Activated T-helper 1 cell treated with anti-CD3 and anti-CD28 coated beads, Interleukin-12 subunit alpha, Interleukin-12 subunit beta, Interleukin-2, Interleukin-4 antibody, amounts not matched to agents 30 ng/mL and 10 ng/mL and 1 ng/mL, durations not matched to agents 14 hours and 24 hours and 36 hours (primary cell): ENCODE results near the gene SELENOS. TPM values are rescaled to one million over a fixed set of nuclear protein-coding genes. Genes with fewer than 3 reads are reported as not detected.

Experiments used
- DNase-seq: peaks from one replicate; pipeline ENCODE4 v3.0.0; 2021; ENCODE audit warnings: low spot score
- H3K27ac Mint-ChIP-seq: one replicate; pipeline ENCODE4 v1.8.0; 2021; ENCODE audit warnings: mild to moderate bottlenecking, mixed read lengths
- H3K27me3 Mint-ChIP-seq: one replicate; pipeline ENCODE4 v1.8.0; 2022; ENCODE audit warnings: mild to moderate bottlenecking, moderate library complexity, mixed read lengths; ENCODE audit not compliant: insufficient read depth
- H3K36me3 Mint-ChIP-seq: one replicate; pipeline ENCODE4 v1.8.0; 2021; ENCODE audit warnings: low read depth, mixed read lengths
- H3K4me1 Mint-ChIP-seq: one replicate; pipeline ENCODE4 v1.8.0; 2021; ENCODE audit warnings: low read depth, mixed read lengths
- H3K4me3 Mint-ChIP-seq: one replicate; pipeline ENCODE4 v1.8.0; 2021; ENCODE audit warnings: mild to moderate bottlenecking, moderate library complexity, mixed read lengths
- H3K9me3 Mint-ChIP-seq: one replicate; pipeline ENCODE4 v1.8.0; 2021; ENCODE audit warnings: mixed read lengths
- intact Hi-C: fragments of 100-400 bp; cut with micrococcal nuclease; formaldehyde crosslinking; loops from one replicate; pipeline ENCODE4 v1.15.1; 2024
- total RNA-seq: library from RNA; stranded (reverse); gene quantifications from 2 replicates; pipeline ENCODE4 v1.2.3, GENCODE V29; 2022

SELENOS gene
- total RNA-seq, 1 donor from 2014 or later, result 47.4 TPM

- DNase-seq, result no peak
- Mint-ChIP-seq H3K27me3 (peaks cover 4% of the 10 kb centered on the region), H3K36me3 (peaks cover 2% of the 10 kb centered on the region), H3K9me3 (peaks cover 3% of the 10 kb centered on the region), H3K27ac (no peak overlapping the region), H3K4me1 (peaks cover 13% of the 10 kb centered on the region), H3K4me3 (no peak overlapping the region)
- intact Hi-C loops, result no loop called here
These were observed 41.0 kb upstream of the SELENOS start for GRCh38 chr15:101318147-101318819.

- intact Hi-C loops, result no loop called here
- peaks cover 3% of the 10 kb centered on the region for H3K9me3 Mint-ChIP-seq
- H3K27me3 Mint-ChIP-seq, result peaks cover 4% of the 10 kb centered on the region
- peaks cover 13% of the 10 kb centered on the region for H3K4me1 Mint-ChIP-seq
- H3K36me3 Mint-ChIP-seq, result peaks cover 2% of the 10 kb centered on the region
- no peak for DNase-seq
- H3K4me3 Mint-ChIP-seq, result no peak overlapping the region
- peak overlapping the region; percentile 29 for H3K27ac Mint-ChIP-seq
These were observed 40.1 kb upstream of the SELENOS start for GRCh38 chr15:101317336-101317872.

- Mint-ChIP-seq H3K4me3 (no peak overlapping the region), H3K9me3 (peaks cover 3% of the 10 kb centered on the region)
- no peak for DNase-seq
These were observed 39.2 kb upstream of the SELENOS start for GRCh38 chr15:101316529-101316928.

GRCh38 chr15:101315736-101316135 lies 38.5 kb upstream of the SELENOS start:
- intact Hi-C loops, result no loop called here
- Mint-ChIP-seq H3K27me3 (peaks cover 4% of the 10 kb centered on the region), H3K4me1 (peaks cover 7% of the 10 kb centered on the region), H3K4me3 (no peak overlapping the region), H3K27ac (no peak overlapping the region), H3K9me3 (peaks cover 3% of the 10 kb centered on the region), H3K36me3 (peaks cover 2% of the 10 kb centered on the region)
- DNase-seq, result no peak

More at GRCh38 chr15:101316529-101316928, 39.2 kb upstream of the SELENOS start:
- Mint-ChIP-seq H3K36me3 (peaks cover 2% of the 10 kb centered on the region), H3K4me1 (peaks cover 13% of the 10 kb centered on the region), H3K27ac (no peak overlapping the region), H3K27me3 (peaks cover 4% of the 10 kb centered on the region)
- intact Hi-C loops, result no loop called here

GRCh38 chr15:101314336-101315125 lies 37.2 kb upstream of the SELENOS start:
- H3K27me3 Mint-ChIP-seq, result peaks cover 4% of the 10 kb centered on the region
- H3K4me1 Mint-ChIP-seq, result no peaks in the 10 kb centered on the region
- H3K9me3 Mint-ChIP-seq, result no peaks in the 10 kb centered on the region
- DNase-seq, result no peak
- H3K27ac Mint-ChIP-seq, result no peak overlapping the region
- H3K4me3 Mint-ChIP-seq, result no peak overlapping the region
- no peaks in the 10 kb centered on the region for H3K36me3 Mint-ChIP-seq
- intact Hi-C loops, result no loop called here

- no peak overlapping the region for H3K27ac Mint-ChIP-seq
- no peaks in the 10 kb centered on the region for H3K27me3 Mint-ChIP-seq
- H3K9me3 Mint-ChIP-seq, result no peaks in the 10 kb centered on the region
- intact Hi-C loops, result no loop called here
- H3K4me1 Mint-ChIP-seq, result no peaks in the 10 kb centered on the region
- DNase-seq, result no peak
- H3K4me3 Mint-ChIP-seq, result no peak overlapping the region
- H3K36me3 Mint-ChIP-seq, result no peaks in the 10 kb centered on the region
These were observed 35.9 kb upstream of the SELENOS start for GRCh38 chr15:101313041-101313761.

- no peak overlapping the region for H3K27ac Mint-ChIP-seq
- no peaks in the 10 kb centered on the region for H3K36me3 Mint-ChIP-seq
- intact Hi-C loops, result no loop called here
- no peaks in the 10 kb centered on the region for H3K9me3 Mint-ChIP-seq
- DNase-seq, result no peak
- no peaks in the 10 kb centered on the region for H3K4me1 Mint-ChIP-seq
- H3K27me3 Mint-ChIP-seq, result no peaks in the 10 kb centered on the region
- H3K4me3 Mint-ChIP-seq, result no peak overlapping the region
These were observed 33.2 kb upstream of the SELENOS start for GRCh38 chr15:101310508-101310907.

- H3K4me3 Mint-ChIP-seq, result no peak overlapping the region
- no peaks in the 10 kb centered on the region for H3K27me3 Mint-ChIP-seq
- no peak overlapping the region for H3K27ac Mint-ChIP-seq
- no peaks in the 10 kb centered on the region for H3K9me3 Mint-ChIP-seq
- intact Hi-C loops, result no loop called here
- no peak for DNase-seq
- H3K4me1 Mint-ChIP-seq, result no peaks in the 10 kb centered on the region
- H3K36me3 Mint-ChIP-seq, result no peaks in the 10 kb centered on the region
These were observed 32.8 kb upstream of the SELENOS start for GRCh38 chr15:101310161-101310480.

- intact Hi-C loops, result no loop called here
- no peaks in the 10 kb centered on the region for H3K36me3 Mint-ChIP-seq
- H3K9me3 Mint-ChIP-seq, result no peaks in the 10 kb centered on the region
- no peaks in the 10 kb centered on the region for H3K27me3 Mint-ChIP-seq
- no peak overlapping the region for H3K4me3 Mint-ChIP-seq
- no peaks in the 10 kb centered on the region for H3K4me1 Mint-ChIP-seq
- no peak for DNase-seq
- H3K27ac Mint-ChIP-seq, result no peak overlapping the region
These were observed 32.3 kb upstream of the SELENOS start for GRCh38 chr15:101309436-101310160.

- Mint-ChIP-seq H3K4me1 (no peaks in the 10 kb centered on the region), H3K27me3 (no peaks in the 10 kb centered on the region), H3K27ac (no peak overlapping the region), H3K36me3 (no peaks in the 10 kb centered on the region), H3K4me3 (no peak overlapping the region), H3K9me3 (no peaks in the 10 kb centered on the region)
- intact Hi-C loops, result no loop called here
- no peak for DNase-seq
These were observed 31.5 kb upstream of the SELENOS start for GRCh38 chr15:101308604-101309435.

- intact Hi-C loops, result no loop called here
- no peak for DNase-seq
- no peaks in the 10 kb centered on the region for H3K36me3 Mint-ChIP-seq
- H3K27ac Mint-ChIP-seq, result no peak overlapping the region
- H3K4me1 Mint-ChIP-seq, result no peaks in the 10 kb centered on the region
- no peak overlapping the region for H3K4me3 Mint-ChIP-seq
- no peaks in the 10 kb centered on the region for H3K27me3 Mint-ChIP-seq
- H3K9me3 Mint-ChIP-seq, result no peaks in the 10 kb centered on the region
These were observed 30.8 kb upstream of the SELENOS start for GRCh38 chr15:101307897-101308603.
